GM18502 (cell line): ENCODE results near the gene ZNF385B.
A peak's percentile ranks its signal among the peaks of the same experiment; 100 is the strongest.
"Not testable (repeated sequence)": the region's sequence is repeated elsewhere in the genome, so short reads cannot be mapped to it uniquely, and the experiment has no call there.

Source experiments
- ATAC-seq: cut with Tn5 transposase; IDR thresholded peaks from one replicate; pipeline ENCODE4 v1.9.1; 2021; ENCODE audit warnings: mild to moderate bottlenecking; ENCODE audit not compliant: unreplicated experiment, poor library complexity

ZNF385B gene

DNA sequence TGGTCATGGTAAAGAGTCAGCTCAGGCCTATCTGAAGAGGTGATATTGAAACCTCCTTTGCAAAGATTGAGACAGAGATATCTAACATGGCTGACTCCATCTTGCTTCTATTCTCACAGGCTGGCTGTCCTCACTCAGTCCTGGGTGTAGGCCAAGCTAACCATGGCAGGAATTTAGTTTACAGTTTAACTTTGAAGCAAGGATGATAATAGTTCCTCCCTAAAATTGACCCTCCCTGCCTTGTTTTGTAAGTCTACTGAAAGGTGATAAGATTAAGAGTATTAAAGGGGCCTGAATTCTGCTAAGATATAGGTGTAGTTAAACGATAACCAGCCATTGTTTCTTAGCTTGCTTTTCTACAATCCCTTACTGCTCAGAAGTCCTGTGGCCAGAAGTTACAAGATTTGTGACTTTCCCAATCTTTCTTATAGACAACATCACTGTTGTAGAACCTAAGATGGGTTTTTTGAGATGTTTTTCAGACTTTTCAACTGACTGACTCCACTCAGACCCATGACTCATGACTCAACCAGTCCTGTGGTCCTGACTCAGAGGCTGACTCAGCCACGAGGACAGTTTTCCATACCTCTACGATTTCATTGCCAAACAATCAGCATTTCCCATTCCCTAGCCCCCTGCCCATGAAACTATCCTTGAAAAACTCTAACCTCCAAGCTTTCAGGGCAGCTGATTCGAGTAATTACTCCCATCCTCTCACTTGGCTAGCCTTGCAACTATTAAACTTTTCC is 401.1 kb downstream of the ZNF385B start:
- no peak for ATAC-seq

DNA sequence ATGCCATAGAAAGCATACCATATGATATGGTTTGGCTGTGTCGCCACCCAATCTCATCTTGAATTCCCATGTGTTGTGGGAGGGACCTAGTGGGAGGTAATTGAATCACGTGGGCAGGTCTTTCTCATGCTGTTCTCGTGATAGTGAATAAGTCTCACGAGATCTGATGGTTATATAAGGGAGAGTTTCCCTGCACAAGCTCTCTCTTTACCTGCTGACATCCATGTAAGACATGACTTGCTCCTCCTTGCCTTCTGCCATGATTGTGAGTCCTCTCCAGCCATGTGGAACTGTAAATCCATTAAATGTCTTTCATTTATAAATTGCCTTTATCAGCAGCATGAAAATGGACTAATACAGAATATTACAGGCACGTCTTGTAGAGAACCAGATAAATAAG is 403.3 kb downstream of the ZNF385B start:
- not testable (repeated sequence) for ATAC-seq

DNA sequence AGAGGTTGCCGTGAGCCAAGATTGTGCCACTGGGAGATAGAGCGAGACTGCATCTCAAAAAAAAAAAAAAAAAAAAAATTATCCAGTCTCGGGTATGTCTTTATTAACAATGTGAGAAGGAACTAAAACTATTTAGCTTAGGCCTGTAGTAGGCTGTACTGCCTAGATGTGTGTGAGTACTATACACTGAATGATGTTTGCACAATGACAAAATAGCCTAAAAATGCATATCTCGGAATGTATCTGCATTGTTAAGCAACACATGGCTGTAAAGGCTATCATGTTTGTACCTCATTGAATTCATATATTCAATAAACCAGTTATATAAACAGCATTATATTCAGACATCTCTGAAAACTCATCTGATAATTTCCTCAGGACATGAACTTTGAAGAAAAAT is 405.6 kb downstream of the ZNF385B start:
- ATAC-seq = no peak

DNA sequence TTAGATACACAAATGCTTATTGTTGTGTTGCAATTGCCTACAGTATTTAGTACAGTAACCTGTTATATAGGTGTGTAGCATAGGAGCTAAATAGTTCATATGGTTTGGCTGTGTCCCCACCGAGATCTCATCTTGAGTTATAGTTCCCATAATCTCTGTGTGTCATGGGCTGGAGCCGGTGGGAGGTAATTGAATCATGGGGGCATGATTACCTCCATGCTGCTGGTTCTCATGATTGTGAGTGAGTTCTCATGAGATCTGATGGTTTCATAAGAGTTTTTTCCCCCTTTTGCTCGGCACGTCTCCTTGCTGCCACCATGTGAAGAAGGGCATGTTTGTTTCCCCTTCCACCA is 406.3 kb downstream of the ZNF385B start:
- ATAC-seq = no peak

DNA sequence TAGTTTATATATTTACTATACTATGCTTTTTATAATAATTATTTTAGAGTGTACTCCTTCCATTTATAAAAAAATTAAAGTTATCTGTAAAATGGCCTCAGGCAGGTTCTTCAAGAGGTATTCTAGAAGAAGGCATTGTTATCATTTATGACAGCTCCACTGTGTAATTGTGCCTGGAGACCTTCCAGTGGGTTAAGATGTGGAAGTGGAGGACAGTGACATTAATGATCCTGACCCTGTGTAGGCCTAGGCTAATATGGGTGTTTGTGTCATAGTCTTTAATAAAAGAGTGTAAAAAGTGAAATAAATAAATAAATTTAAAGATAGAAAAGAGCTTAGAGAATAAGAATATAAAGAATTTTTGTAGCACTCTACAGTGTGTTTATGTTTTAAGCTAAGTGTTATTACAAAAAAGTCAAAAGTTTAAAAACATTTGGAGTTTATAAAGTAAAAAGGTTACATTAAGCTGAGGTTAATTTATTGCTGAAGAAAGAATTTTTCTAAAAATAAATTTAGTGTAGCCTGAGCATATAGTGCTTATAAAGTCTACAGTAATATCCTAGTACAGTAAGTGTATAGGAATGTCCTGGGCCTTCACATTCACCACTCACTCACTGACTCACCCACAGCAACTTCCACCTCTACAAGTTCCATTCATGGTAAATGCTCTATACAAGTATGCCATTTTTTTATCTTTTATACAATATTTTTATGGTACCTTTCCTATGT is 406.8 kb downstream of the ZNF385B start:
- ATAC-seq = no peak

DNA sequence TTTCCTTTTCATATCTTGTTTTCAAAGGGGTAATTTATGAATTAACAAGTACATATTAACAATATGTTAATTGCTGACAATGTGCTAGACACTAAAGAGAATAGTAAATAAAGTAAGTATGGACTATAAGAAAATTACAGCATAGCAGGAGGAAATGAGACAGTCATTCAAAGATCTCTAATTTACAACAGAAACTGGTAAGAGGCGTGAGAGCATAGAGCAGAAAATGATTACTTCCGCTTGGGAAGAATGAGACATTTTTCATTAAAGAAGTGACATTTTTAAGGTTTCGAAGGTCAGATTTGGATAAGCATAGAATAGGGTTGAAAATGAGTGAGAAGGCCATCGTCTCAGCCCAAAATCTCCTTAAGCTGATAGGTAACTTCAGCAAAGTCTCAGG is 412.4 kb downstream of the ZNF385B start:
- peak; percentile 87 for ATAC-seq

DNA sequence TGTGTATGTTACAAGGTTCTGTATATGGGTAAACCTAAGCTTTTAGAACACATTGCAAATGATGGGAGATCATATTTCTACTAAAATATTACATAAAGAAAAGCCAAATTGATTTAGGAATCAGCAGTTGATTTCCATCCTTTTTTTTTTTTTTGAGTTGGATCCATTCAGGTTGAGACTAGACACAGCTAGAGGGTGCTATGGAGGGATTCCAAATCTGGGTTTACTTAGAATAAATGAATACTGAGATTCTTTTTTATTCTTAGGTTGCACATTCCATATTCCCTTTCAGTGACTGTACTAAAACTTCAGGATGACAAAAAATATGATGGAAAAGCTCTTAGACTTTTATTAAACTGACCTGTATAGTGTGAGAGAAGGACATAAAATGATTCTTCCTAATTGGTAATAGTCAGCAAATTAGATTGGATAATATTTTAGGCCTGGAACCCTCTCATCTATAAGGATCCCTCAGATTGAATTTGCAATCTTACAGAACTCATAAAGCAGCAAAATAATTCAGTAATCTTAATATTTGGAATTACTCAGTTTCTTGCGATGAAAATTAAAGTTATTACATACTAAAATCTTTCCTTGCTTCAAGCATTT is 413.5 kb downstream of the ZNF385B start:
- ATAC-seq = no peak

DNA sequence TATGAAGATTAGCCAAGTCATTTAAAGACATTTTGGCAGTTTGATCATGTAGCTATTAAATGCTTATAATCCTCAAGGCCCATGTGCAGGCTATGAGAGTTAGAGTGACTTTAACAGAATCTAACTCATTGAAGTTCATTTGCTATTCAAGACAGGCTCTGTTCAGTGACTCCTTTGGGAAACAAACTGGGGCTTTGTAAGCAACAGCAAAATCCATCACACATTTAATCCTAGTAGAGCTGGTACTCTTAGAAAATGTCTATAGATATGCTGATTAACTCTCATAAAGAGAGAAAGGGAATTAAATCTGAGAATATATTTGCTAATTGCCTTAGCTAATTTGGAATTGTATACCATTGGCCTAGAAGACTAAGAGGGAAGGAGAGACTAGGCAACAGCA is 414.0 kb downstream of the ZNF385B start:
- no peak for ATAC-seq

DNA sequence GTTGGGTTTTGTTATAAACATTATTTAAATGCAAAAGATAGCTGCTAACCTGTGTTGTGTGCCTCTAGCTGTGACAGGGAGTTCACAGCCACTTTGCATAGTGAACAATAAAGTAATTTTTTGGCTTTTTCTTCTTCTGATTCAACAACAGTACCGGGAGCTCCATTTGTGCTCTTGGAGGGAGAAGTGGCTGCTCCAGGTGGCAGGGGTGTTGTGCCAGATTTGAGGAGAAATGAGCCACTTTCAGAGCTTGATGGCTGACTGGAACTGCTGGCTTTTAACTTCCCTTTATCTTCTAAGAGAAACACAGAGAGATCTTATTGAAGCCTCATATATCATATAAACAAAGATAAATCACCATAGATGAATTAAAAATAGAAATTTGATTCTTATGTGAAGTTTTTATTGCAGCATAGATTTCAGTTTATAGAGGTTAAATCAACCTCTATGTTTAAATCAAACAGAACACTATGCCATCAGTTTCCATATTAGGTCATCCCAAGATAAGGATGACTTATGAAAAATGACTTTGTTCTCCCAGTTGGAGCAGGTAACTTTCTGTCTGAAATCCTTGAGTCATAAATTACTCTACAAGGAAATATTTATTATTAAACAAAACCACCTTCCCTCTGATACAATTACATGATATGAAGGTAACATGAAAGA is 414.8 kb downstream of the ZNF385B start:
- ATAC-seq = no peak

DNA sequence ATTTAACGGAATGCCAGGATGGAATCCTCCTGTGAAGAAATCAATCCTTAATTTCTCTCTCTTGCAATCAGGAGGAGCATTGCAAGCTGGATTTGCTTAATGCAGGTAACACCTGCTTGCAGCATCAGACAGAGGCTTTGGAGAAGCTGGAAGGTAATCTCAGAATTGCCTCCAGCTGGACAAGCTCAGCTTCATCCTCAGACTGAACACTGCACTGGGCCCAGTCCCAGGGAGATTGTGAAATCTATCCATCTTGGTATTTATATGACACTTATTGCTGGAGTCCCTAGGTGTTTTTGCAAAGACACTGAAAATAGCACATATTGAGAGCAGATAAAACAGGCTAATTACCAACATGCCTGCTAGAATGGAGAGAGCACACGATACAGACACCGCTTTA is 417.4 kb downstream of the ZNF385B start:
- ATAC-seq = no peak

DNA sequence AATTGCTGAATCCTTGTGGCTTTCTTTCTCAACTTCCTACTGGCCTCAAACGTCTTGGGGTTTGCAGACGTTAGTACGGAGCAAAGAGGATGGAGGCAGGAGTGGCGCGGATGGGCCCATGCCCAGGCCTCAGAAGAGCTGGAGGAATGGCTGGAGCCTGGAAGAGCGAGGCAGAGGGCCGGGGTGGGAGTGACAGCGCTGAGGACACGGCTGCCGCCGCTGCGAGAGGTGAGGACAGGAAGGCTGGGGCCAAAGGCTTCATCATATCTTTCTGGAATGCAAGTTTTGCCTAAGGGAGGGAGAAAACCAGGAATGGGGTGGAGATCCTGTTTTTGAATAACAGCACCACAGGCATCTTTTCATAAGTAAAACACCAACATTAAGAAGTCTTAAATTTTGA is 418.2 kb downstream of the ZNF385B start:
- no peak for ATAC-seq

DNA sequence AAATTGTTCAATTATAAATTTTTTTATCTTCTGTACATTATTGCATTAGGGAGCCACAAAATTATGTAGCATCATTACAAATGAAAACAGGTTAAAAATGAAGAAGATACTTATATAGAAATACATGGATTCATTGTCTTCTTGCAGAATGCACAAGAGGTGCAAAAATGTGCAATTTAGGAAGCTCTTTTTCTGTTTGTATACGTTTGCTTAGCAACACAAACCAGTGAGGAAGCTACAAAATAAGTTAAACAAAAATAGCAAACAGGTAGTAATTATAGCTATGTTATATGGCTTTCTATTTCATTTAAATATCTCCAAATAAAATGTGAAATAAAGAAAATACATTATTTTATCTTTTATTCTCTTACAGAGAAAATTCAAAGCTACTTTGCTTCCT is 419.2 kb downstream of the ZNF385B start:
- no peak for ATAC-seq

DNA sequence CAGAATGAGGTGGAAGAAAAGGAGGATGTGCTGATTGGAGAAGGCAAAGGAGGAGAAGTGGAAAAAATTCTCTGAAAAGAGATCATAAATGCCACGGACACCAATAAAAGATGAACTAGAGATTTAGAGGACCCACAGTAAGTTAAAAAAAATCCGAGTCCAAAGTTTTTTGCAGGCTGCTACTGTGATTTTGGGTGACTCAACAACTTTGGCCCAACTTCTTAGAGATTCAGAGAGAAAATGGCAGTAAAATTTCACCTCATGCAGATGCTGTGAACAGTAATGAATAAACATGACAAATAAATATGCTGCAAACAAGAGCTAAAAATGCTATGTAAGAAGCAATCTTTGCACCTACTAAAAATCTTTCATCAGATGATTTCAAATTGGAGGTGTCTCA is 419.9 kb downstream of the ZNF385B start:
- ATAC-seq = no peak

DNA sequence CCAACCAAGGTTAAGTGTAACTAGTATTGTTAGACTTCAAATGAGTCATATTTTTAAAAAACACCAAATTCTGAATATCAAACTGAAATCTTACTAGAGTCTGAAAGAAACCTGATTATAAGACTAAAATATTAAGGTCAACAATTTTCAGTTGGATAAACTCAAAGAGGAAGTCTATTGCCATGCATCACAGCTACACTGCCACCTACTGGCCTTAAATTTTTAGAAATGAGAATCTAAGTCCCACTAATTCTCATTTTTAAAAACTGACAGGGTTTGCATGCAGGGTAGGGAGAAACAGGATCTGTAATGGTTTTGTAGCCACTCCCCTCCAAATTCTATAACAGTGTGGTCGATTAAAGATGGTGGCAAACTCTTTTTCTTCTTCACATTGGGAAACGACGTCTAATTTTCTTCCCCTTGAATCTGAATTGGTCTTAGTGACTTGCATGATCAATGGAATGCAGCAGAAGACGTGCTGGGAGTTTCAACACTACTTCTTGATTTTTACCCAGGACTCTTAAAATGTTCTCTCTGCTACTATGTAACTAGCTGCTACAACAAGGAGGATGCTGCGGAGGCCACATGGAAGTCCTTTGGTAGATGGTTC is 420.7 kb downstream of the ZNF385B start:
- ATAC-seq = peak; percentile 62

DNA sequence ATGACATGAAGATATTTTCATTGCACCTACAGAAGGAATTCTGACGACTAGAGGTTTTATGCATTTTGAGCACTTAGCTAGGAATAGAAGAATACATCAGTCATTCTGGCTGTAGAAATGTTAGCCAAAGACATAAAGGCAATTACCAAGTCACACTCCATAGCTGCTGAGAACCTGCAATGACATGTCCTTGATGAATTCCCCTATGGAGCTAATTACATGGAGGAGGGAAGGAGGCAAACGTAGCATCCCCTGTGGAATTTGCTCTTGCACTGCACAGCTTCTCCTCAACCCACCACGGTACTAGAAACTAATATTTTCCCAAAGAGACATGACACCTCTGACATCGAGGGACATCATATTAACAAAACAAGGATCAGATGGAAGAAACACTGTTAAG is 422.8 kb downstream of the ZNF385B start:
- ATAC-seq = no peak

DNA sequence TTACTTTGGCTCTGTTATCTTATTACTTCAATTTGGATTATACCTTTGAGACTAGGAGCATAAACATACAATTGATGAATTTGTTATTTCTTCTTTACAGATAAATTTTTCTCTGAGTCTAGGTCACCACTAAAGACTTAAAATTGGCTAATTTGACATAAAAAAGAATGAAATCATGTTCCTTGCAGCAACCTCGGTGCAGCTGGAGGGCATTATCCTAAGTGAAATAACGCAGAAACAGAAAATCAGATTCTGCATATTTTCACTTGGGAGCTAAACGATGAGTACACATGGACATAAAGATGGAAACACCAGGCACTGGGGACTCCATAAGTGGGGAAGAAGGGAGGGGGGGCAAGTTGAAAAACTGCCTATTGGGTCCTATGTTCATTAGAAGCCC is 424.0 kb downstream of the ZNF385B start:
- no peak for ATAC-seq

DNA sequence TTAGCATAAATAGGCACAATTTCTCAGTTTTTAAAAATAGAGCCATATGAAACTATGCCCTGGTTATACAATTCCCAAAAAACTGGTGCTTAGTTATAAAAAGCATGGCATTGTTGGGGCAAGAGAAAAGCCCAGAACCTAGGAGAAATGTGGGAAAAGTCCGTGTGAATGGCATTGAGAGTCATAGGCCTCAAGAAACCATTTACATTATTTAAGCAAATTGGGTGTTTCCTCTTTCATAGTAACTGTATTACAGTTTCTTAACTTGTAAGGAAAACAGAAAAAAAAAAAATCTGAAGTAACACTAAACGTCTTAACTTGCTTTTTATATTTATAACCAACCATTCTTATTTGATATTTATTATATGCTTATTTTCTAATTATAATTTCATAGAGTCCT is 425.8 kb downstream of the ZNF385B start:
- ATAC-seq = no peak

DNA sequence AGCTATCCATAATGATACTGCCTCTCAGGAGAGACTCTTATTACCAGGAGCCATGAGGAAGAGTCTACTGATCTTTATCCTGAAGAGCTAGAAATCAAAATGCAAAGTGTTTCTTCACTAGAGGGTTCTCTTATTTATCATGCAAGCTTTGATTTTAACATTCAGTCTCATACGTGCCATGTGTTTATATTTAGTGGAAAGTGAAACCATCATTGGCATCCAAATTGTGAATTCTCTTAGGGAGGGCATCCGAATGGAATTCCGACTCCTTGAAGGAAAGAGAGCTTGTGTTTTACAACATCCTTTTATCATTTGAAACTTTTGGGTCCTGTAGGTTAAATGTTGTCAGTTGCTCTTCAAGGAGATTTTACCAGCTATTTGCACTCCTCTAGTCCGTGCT is 426.4 kb downstream of the ZNF385B start:
- ATAC-seq = no peak

DNA sequence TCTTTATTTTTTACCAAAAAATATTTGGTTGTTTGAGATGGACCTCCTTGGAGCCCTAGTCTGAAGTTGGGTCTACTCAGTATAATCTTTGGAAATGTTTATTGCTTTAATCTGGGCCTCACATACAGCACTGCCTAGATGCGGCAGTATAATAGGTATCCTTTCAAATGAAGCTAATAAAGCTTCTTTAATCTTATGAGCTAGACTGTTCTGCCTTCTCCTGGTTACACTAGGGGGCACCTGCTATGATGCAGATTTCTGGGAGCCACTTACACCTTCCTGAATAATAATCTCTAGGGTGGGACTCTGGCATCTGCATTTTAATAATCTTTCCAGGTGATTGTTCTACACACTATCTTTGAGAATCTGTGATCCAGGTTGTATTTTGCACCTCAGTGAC is 427.1 kb downstream of the ZNF385B start:
- no peak for ATAC-seq

DNA sequence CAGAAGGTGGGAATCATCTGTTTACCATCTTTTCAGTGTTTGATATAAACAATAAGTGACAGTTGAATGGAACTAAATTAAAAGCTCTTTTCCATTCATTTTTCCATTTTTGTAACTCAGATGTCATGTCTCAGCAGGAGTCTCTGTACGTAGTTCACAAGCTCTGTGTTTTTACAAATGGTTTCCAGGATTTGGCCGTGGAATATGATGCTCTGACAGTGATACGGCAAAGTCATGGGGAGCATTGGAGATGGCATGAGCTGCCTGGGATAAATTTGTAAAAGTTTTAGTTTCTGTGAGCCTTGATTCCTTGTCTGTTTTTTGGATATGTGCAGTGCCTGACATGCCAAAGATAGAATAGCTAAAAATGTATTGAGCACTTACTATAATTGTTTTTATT is 428.7 kb downstream of the ZNF385B start:
- no peak for ATAC-seq

DNA sequence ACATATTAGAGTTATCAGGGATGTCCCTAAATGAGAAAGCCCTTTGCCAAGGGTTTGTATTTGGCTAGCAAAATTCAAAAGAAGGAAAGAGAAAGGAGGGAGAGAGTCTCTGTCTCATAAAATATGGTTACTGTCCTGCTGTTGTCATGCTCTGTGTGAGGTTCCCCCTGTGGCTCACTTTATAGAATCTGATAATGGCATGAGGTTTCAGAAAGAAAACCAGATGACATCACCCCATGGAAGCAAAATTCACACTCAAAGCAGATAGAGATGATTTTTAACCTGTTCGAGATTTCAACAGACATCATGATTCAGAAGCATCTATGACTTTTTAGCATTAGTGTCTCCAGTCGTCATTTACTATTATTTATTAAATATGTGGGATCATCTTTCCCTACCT is 431.8 kb downstream of the ZNF385B start:
- ATAC-seq = no peak
